Astrocyte (in vitro differentiated cells and primary cell): ENCODE data around the gene CD200. TPM values are rescaled to one million over a fixed set of nuclear protein-coding genes. Genes with fewer than 3 reads are reported as not detected.
A peak's percentile ranks its signal among the peaks of the same experiment; 100 is the strongest.

Experiments
- DNase-seq: peaks from one replicate; pipeline ENCODE4 v3.0.0-alpha.2; 2010; ENCODE audit warnings: low read depth
- FAIRE-seq: peaks from 2 replicates; lab custom pipeline; 2011; peaks lifted over from hg19 to GRCh38; lab: Jason Lieb, UNC
- H2AFZ ChIP-seq: 2 replicates; pipeline ENCODE4 v1.6.0; 2012; ENCODE audit warnings: low read depth, low read length, inconsistent platforms
- H3K27ac ChIP-seq: 2 replicates; pipeline ENCODE4 v1.5.1; 2011; ENCODE audit warnings: low read depth, low read length, inconsistent platforms
- H3K27me3 ChIP-seq: 2 replicates; pipeline ENCODE4 v1.6.0; 2011; ENCODE audit warnings: low read length, inconsistent platforms; ENCODE audit not compliant: insufficient read depth
- H3K36me3 ChIP-seq: 2 replicates; pipeline ENCODE4 v1.5.1; 2011; ENCODE audit warnings: low read length, inconsistent platforms; ENCODE audit not compliant: insufficient read depth
- H3K4me1 ChIP-seq: 2 replicates; pipeline ENCODE4 v1.5.1; 2011; ENCODE audit warnings: low read length, inconsistent platforms; ENCODE audit not compliant: insufficient read depth
- H3K4me2 ChIP-seq: 2 replicates; pipeline ENCODE4 v1.6.0; 2012; ENCODE audit warnings: low read length, inconsistent platforms
- H3K4me3 ChIP-seq: 2 replicates; pipeline ENCODE4 v1.5.1; 2011; ENCODE audit warnings: low read depth, mild to moderate bottlenecking, low read length, inconsistent platforms; ENCODE audit not compliant: insufficient read depth
- H3K79me2 ChIP-seq: 2 replicates; pipeline ENCODE4 v1.6.0; 2012; ENCODE audit warnings: mild to moderate bottlenecking, low read length, inconsistent platforms; ENCODE audit not compliant: insufficient read depth
- H3K9ac ChIP-seq: 2 replicates; pipeline ENCODE4 v1.6.0; 2012; ENCODE audit warnings: mild to moderate bottlenecking, low read length, inconsistent platforms
- H3K9me3 ChIP-seq: 2 replicates; pipeline ENCODE4 v1.5.1; 2012; ENCODE audit warnings: low read depth, mild to moderate bottlenecking, low read length, inconsistent platforms; ENCODE audit not compliant: insufficient read depth
- H4K20me1 ChIP-seq: 2 replicates; pipeline ENCODE4 v1.6.0; 2012; ENCODE audit warnings: low read length, inconsistent platforms; ENCODE audit not compliant: insufficient read depth
- H3K27ac Mint-ChIP-seq: one replicate; pipeline ENCODE4 v1.8.0; 2021; ENCODE audit warnings: mild to moderate bottlenecking, mixed read lengths; ENCODE audit not compliant: unreplicated experiment
- H3K27me3 Mint-ChIP-seq: one replicate; pipeline ENCODE4 v1.8.0; 2021; ENCODE audit warnings: low read depth, mixed read lengths; ENCODE audit not compliant: unreplicated experiment
- H3K36me3 Mint-ChIP-seq: one replicate; pipeline ENCODE4 v1.8.0; 2021; ENCODE audit warnings: low read depth, mixed read lengths; ENCODE audit not compliant: unreplicated experiment
- H3K4me1 Mint-ChIP-seq: one replicate; pipeline ENCODE4 v1.8.0; 2021; ENCODE audit warnings: low read depth, mixed read lengths; ENCODE audit not compliant: unreplicated experiment
- H3K4me3 Mint-ChIP-seq: one replicate; pipeline ENCODE4 v1.8.0; 2021; ENCODE audit warnings: mild to moderate bottlenecking, moderate library complexity, mixed read lengths; ENCODE audit not compliant: unreplicated experiment
- H3K9me3 Mint-ChIP-seq: one replicate; pipeline ENCODE4 v1.8.0; 2021; ENCODE audit warnings: mild to moderate bottlenecking, mixed read lengths; ENCODE audit not compliant: unreplicated experiment
- CTCF ChIP-seq: IDR thresholded peaks from 2 replicates; pipeline ENCODE4 v1.5.1; 2011; ENCODE audit warnings: low read depth, mild to moderate bottlenecking, inconsistent platforms, low read length, moderate library complexity; ENCODE audit not compliant: insufficient read depth
- EZH2 ChIP-seq: IDR thresholded peaks from 2 replicates; pipeline ENCODE4 v1.6.1; 2012; ENCODE audit warnings: mild to moderate bottlenecking, low read length, inconsistent platforms; ENCODE audit not compliant: insufficient read depth
- total RNA-seq: library from RNA; stranded (reverse); gene quantifications from 2 replicates; pipeline ENCODE4 v1.2.1, GENCODE V29; 2021

CD200 gene
- total RNA-seq, 1 donor from 2014 or later, result 11.1 TPM

GRCh38 chr3:112409041-112409440, 76.1 kb downstream of the CD200 start:
- no peaks in the 10 kb centered on the region for H3K27me3 ChIP-seq
- no peaks in the 10 kb centered on the region for H3K9me3 ChIP-seq
- no peak overlapping the region for H3K4me3 Mint-ChIP-seq
- TF ChIP-seq CTCF, result no peak
- TF ChIP-seq EZH2, result no peak
- no peaks in the 10 kb centered on the region for H4K20me1 ChIP-seq
- H3K9me3 Mint-ChIP-seq, result peaks cover 5% of the 10 kb centered on the region
- no peaks in the 10 kb centered on the region for H3K27me3 Mint-ChIP-seq
- H2AFZ ChIP-seq, result no peak overlapping the region
- H3K4me2 ChIP-seq, result no peak overlapping the region
- peaks cover 4% of the 10 kb centered on the region for H3K4me1 ChIP-seq
- no peaks in the 10 kb centered on the region for H3K79me2 ChIP-seq
- H3K36me3 ChIP-seq, result no peaks in the 10 kb centered on the region
- no peak overlapping the region for H3K27ac Mint-ChIP-seq
- H3K9ac ChIP-seq, result no peak overlapping the region
- FAIRE-seq (no peak), DNase-seq (no peak)
- no peaks in the 10 kb centered on the region for H3K36me3 Mint-ChIP-seq
- no peak overlapping the region for H3K4me3 ChIP-seq
- H3K4me1 Mint-ChIP-seq, result peaks cover 12% of the 10 kb centered on the region
- H3K27ac ChIP-seq, result no peak overlapping the region

GRCh38 chr3:112411425-112411824, 78.5 kb downstream of the CD200 start:
- H3K36me3 Mint-ChIP-seq, result no peaks in the 10 kb centered on the region
- DNase-seq, result no peak
- H3K9ac ChIP-seq, result no peak overlapping the region
- H2AFZ ChIP-seq, result no peak overlapping the region
- no peak overlapping the region for H3K4me3 Mint-ChIP-seq
- H3K27me3 Mint-ChIP-seq, result no peaks in the 10 kb centered on the region
- H3K36me3 ChIP-seq, result no peaks in the 10 kb centered on the region
- no peaks in the 10 kb centered on the region for H3K4me1 ChIP-seq
- no peak overlapping the region for H3K27ac ChIP-seq
- no peak for FAIRE-seq
- H4K20me1 ChIP-seq, result no peaks in the 10 kb centered on the region
- no peaks in the 10 kb centered on the region for H3K27me3 ChIP-seq
- H3K9me3 ChIP-seq, result no peaks in the 10 kb centered on the region
- H3K79me2 ChIP-seq, result no peaks in the 10 kb centered on the region
- H3K4me1 Mint-ChIP-seq, result peaks cover 10% of the 10 kb centered on the region
- TF ChIP-seq CTCF, result no peak
- TF ChIP-seq EZH2, result no peak
- no peak overlapping the region for H3K4me2 ChIP-seq
- H3K27ac Mint-ChIP-seq, result peak overlapping the region; percentile 77
- H3K4me3 ChIP-seq, result no peak overlapping the region
- peaks cover 5% of the 10 kb centered on the region for H3K9me3 Mint-ChIP-seq

Other genes starting within 250 kb of the CD200 start
- 21.3 and 21.9 TPM in 2 replicates for gene C3orf52, start 246.8 kb upstream of the CD200 start, total RNA-seq
- gene GCSAM, start 199.9 kb upstream of the CD200 start, total RNA-seq, result not detected in 2 replicates
- not detected in 2 replicates for gene SLC9C1, start 38.9 kb upstream of the CD200 start, total RNA-seq
- not detected in 2 replicates for gene BTLA, start 166.3 kb downstream of the CD200 start, total RNA-seq
- gene ATG3, start 228.8 kb downstream of the CD200 start, total RNA-seq, result 45.4 and 46.2 TPM in 2 replicates
- 24.4 and 26.1 TPM in 2 replicates for gene SLC35A5, start 228.9 kb downstream of the CD200 start, total RNA-seq